Left cardiac atrium (tissue), 4 donors: ENCODE measurements around the gene ANGEL2. TPM values are rescaled to one million over a fixed set of nuclear protein-coding genes. Genes with fewer than 3 reads are reported as not detected.
"Not testable (repeated sequence)": the region's sequence is repeated elsewhere in the genome, so short reads cannot be mapped to it uniquely, and the experiment has no call there.

Experiments
- ATAC-seq, 2 donors: fragments of 200-7000 bp; cut with Tn5 transposase; one replicate each; pipeline ENCODE4 v1.9.1; 2020; ENCODE audit warnings: mild to moderate bottlenecking in 2 of 2, moderate library complexity in 2 of 2
- DNase-seq: peaks from one replicate; pipeline ENCODE4 v3.0.0-alpha.2; 2020
- intact Hi-C, 2 donors: fragments of 100-400 bp; cut with DNase I; formaldehyde crosslinking; loops; one replicate each; pipeline versions ENCODE4 v1.14.1 to v1.15.1; 2022 to 2023
- long read RNA-seq: library from polyadenylated mRNA; unstranded; transcript quantifications from one replicate; pipeline ENCODE4 v2.0.0, GENCODE V29; 2021
- total RNA-seq, 2 donors: library from RNA; stranded (reverse); fragmentation: NEBNext Ultra II Directional; extraction: Animal tissue kit (Norgen Biotek cat#: 25700); gene quantifications; one replicate each; pipeline ENCODE4 v1.2.1, GENCODE V29; 2021
- donor health status: DM: no; HTN: yes; CAD: no.
- donor health status: DM: no; HTN: yes; CAD: no; lungs with severe emphysema.
- donor health status: DM: yes; HTN: yes; CAD: no.
- donor health status: Dilated cardiomyopathy.

Gene ANGEL2
- total RNA-seq: 10 to 100 TPM; 18.8 TPM
- long read RNA-seq, full-length matches to known transcripts: 2 of 12 reads
- long read RNA-seq, partial matches to known transcripts: 0 of 12 reads
- long read RNA-seq, other reads (novel, unspliced or antisense): 10 of 12 reads

- peak; percentile 97 for DNase-seq
- ATAC-seq: peak; percentile 98 to 99
- intact Hi-C loops: no loop called here
Measured at GRCh38 chr1:213015099-213016050, at the start of gene ANGEL2. ANGEL2 (minus strand) TSS chr1:213015867; CDS start chr1:213015671, 196 bp downstream.

DNA sequence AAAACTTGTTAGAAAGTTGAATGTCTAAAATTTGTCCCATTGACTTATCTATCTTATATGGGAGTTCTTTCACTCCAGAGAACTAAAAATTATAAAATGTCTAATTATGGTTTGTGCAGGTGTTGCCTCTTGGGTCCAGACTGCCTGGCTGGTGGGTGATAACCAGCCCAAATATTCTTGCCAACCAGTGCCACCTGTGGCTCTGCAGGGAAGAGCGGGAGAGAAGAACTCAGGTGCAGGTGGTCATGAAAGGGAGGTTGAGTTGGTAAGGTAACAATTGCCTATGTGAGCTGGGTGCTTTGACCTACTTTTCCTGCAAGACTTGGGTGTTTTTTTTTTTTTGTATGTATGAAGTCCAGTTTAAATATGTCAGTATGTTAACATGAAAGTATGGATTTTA, 45.6 kb upstream of the ANGEL2 start:
- ATAC-seq (no peak), DNase-seq (no peak)
- intact Hi-C loops: no loop called here

DNA sequence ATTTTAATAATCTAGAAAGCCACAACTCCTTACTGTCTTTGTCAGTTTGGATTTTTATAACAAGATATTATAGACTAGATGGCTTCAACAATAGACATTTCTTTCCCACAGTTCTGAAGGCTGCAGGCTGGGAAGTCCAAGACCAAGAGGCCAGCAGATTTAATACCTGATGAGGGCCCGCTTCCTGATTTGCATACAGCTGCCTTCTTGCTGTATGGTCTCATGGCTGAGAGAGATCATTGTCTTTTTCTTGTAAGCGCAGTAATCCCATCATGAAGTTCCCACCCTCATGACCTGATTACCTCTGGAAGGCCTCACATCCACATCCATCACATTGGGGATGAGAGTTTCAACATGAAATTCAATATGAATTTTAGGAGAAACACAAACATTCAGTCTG, 45.2 kb upstream of the ANGEL2 start:
- ATAC-seq: no peak
- intact Hi-C loops: no loop called here
- DNase-seq: no peak

DNA sequence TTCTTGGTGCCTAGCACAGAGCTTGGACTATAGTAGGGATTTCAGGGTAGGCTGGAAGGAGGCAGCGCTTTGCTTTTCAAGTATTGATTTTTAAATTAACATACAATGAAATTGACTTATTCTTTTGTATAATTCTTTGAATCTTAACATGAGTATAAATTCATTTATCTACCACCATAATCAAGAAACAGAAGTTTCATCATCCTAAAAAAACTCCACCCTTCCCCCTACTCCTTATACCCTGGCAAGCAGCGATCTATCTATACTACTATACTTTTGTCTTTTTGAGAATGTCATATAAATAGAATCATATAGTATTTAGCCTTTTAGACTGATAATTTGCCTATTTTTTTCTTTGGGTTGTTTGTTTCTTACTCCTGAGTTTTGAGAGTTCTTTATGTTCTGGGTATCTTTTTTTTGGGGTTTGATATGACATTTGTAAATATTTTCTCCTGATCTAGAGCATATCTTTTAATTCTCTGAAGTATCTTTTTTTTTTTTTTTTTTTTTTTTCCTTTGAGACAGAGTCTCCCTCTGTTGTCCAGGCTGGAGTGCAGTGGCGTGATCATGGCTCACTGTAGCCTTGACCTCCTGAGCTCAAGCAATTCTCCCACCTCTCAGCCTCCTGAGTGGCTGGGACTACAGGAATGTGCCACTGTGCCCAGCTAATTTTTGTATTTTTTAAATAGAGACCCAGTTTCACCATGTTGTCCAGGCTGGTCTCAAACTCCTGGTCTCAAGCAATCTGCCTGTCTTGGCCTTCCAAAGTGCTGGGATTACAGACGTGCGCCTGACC, 41.8 kb upstream of the ANGEL2 start:
- ATAC-seq (no peak), DNase-seq (no peak)
- intact Hi-C loops: no loop called here

GRCh38 chr1:213055767-213056166, 40.1 kb upstream of the ANGEL2 start:
- ATAC-seq (no peak), DNase-seq (no peak)
- intact Hi-C loops: no loop called here

GRCh38 chr1:213054733-213055591, 39.3 kb upstream of the ANGEL2 start:
- DNase-seq (no peak), ATAC-seq (no peak)
- intact Hi-C loops: no loop called here

DNA sequence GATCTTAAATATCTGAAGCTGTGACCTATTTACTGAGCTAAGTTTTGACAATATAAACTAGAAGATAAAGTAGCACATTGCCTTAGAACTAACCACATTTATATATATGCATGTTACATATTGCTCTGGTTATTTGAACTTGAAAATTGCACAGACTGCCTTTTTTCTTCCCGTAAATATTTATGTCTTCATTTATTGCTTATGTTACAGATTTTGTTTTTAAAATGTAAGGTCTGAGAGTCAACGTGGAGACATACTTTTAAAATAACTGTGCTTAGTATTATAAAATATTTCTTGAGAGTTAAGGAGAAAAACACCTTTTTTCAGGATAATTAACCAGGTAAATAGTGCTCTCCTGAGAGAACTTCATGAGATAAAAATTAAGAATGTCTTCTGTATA, 38.5 kb upstream of the ANGEL2 start:
- intact Hi-C loops: no loop called here
- ATAC-seq (no peak), DNase-seq (no peak)

- intact Hi-C loops: no loop called here
- DNase-seq: no peak
- no peak for ATAC-seq
Measured at GRCh38 chr1:213053455-213053854, 37.8 kb upstream of the ANGEL2 start.

- intact Hi-C loops: no loop called here
- DNase-seq: no peak
- ATAC-seq: no peak
Measured at GRCh38 chr1:213051881-213052202, 36.2 kb upstream of the ANGEL2 start.

DNA sequence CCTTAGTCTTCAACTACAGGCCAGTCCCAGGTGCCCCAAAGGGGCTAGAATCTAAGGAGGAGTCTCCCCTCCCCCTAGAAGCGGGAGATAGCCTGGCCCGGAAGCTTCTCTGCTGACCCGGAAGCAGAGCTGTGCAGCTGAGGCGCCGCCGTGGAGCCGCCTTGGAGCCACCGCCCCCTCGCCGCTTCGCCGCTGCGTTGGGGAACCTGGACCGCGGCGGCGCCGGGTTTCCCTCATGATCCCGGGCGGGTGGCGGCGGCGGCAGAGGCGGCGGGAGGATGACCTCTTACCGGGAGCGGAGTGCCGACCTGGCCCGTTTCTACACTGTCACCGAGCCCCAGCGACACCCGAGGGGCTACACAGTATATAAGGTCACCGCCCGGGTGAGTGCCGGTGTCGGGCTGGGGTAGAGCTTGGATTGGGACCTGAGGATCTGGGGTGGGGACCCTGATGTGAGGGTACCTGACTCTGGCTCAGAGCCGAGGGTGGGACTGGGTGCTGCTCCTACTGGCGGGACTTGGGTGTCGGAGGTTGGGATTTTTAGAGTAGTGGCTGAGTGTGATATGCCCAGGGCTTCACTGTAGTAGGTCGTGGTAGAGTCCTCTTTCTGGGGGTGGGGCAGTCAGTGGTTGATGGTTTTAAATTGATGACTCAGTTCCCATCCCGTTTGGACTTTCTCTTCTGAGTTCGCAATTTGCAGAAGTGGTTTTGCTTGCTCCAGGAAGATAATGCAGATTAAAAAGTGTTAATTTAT, 35.6 kb upstream of the ANGEL2 start, which contains the start of gene RPS6KC1:
Gene RPS6KC1, plus strand, starts transcription at position 115 of the 754 bp plus-strand sequence. Its CDS starts 164 bp downstream, at position 279.
- ATAC-seq (peak; percentile 100), DNase-seq (peak; percentile 91)
- intact Hi-C loops: no loop called here

DNA sequence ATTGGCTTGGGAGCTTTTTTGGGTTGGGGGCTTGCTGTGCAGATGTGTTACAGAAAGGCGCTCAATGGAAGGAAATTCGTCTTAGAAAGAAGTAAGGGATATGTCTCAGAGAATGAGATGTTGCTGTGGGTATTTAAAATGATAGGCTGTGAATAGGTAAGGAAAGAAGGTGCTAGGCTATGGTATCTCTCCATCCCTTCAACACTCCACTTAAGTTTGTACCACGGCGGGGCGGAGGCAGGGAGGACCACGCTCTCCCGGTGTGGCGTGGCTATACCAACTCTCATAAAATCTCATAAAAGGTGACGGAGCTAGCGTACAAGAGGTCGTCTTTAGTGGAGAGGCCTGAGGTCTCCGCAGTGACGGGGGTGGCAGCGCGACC, 35.1 kb upstream of the ANGEL2 start:
- no peak for DNase-seq
- ATAC-seq: peak; percentile 48 to 62
- intact Hi-C loops: no loop called here

- DNase-seq: no peak
- intact Hi-C loops: no loop called here
- no peak for ATAC-seq
Measured at GRCh38 chr1:213049232-213049631, 33.6 kb upstream of the ANGEL2 start.

- intact Hi-C loops: not testable (repeated sequence)
Measured at GRCh38 chr1:213045321-213046226, 29.9 kb upstream of the ANGEL2 start.

DNA sequence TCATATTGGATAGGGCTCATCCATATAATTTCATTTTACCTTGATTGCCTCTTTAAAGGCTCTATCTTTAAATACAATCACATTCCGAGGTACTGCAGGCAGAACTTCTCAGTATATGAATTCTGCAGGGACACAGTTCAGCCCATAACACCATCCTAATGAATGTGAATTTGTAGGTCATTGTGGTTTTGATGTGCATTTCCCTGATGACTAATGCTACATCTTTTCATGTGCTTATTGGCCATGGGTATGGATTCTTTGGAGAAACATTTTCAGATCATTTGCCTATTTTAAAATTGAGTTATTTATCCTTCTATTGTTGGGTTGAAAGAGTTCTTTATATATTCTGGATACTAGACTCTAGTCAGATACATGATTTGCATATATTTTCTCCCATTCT, 25.8 kb upstream of the ANGEL2 start:
- ATAC-seq (no peak), DNase-seq (no peak)
- intact Hi-C loops: no loop called here

More at GRCh38 chr1:213045321-213046226, 29.9 kb upstream of the ANGEL2 start:
- not testable (repeated sequence) for DNase-seq, ATAC-seq

- intact Hi-C loops: no loop called here
- DNase-seq: no peak
- no peak for ATAC-seq
Measured at GRCh38 chr1:213035573-213035972, 19.9 kb upstream of the ANGEL2 start.

- no peak for DNase-seq
- intact Hi-C loops: no loop called here
- ATAC-seq: no peak
Measured at GRCh38 chr1:213034713-213035112, 19.0 kb upstream of the ANGEL2 start.

- intact Hi-C loops: no loop called here
- ATAC-seq (no peak), DNase-seq (no peak)
Measured at GRCh38 chr1:213032651-213033050, 17.0 kb upstream of the ANGEL2 start.
